HEK293 (cell line): ENCODE data around the gene NOS1AP.

ENCODE experiments used
- HIC1 ChIP-seq: fragments of 450-650 bp; formaldehyde crosslinking; IDR thresholded peaks from 2 replicates; pipeline ENCODE4 v1.5.1; 2016; ENCODE audit warnings: missing biosample characterization, missing genetic modification characterization
- KLF8 ChIP-seq: fragments of 450-650 bp; formaldehyde crosslinking; IDR thresholded peaks from 2 replicates; pipeline ENCODE4 v1.5.1; 2016; ENCODE audit warnings: missing biosample characterization, missing genetic modification characterization
- PRDM2 ChIP-seq: fragments of 450-650 bp; formaldehyde crosslinking; IDR thresholded peaks from 2 replicates; pipeline ENCODE4 v1.5.1; 2016; ENCODE audit warnings: missing biosample characterization, missing genetic modification characterization, borderline replicate concordance
- SP7 ChIP-seq: fragments of 450-650 bp; formaldehyde crosslinking; IDR thresholded peaks from 2 replicates; pipeline ENCODE4 v1.5.1; 2016; ENCODE audit warnings: missing biosample characterization, missing genetic modification characterization
- WT1 ChIP-seq: fragments of 450-650 bp; formaldehyde crosslinking; IDR thresholded peaks from 2 replicates; pipeline ENCODE4 v1.5.1; 2016; ENCODE audit warnings: missing biosample characterization, missing genetic modification characterization
- ZBTB20 ChIP-seq: fragments of 450-650 bp; formaldehyde crosslinking; IDR thresholded peaks from 2 replicates; pipeline ENCODE4 v1.5.1; 2016; ENCODE audit warnings: missing biosample characterization, missing genetic modification characterization
- ZFP69B ChIP-seq: fragments of 450-650 bp; formaldehyde crosslinking; IDR thresholded peaks from 2 replicates; pipeline ENCODE4 v1.5.1; 2016; ENCODE audit warnings: missing biosample characterization, missing genetic modification characterization
- ZNF140 ChIP-seq: fragments of 450-650 bp; formaldehyde crosslinking; IDR thresholded peaks from 2 replicates; pipeline ENCODE4 v1.5.1; 2016; ENCODE audit warnings: missing biosample characterization, missing genetic modification characterization
- ZNF148 ChIP-seq: fragments of 450-650 bp; formaldehyde crosslinking; IDR thresholded peaks from 2 replicates; pipeline ENCODE4 v1.5.0; 2017; ENCODE audit warnings: missing biosample characterization, missing genetic modification characterization, borderline replicate concordance
- ZNF202 ChIP-seq: fragments of 450-650 bp; formaldehyde crosslinking; IDR thresholded peaks from 2 replicates; pipeline ENCODE4 v1.5.1; 2016; ENCODE audit warnings: missing biosample characterization, missing genetic modification characterization, borderline replicate concordance
- ZNF26 ChIP-seq: fragments of 450-650 bp; formaldehyde crosslinking; IDR thresholded peaks from 2 replicates; pipeline ENCODE4 v1.5.1; 2016; ENCODE audit warnings: missing biosample characterization, missing genetic modification characterization
- ZNF433 ChIP-seq: fragments of 450-650 bp; formaldehyde crosslinking; IDR thresholded peaks from 2 replicates; pipeline ENCODE4 v1.5.1; 2016; ENCODE audit warnings: missing biosample characterization, missing genetic modification characterization, low read depth
- ZNF501 ChIP-seq: fragments of 450-650 bp; formaldehyde crosslinking; IDR thresholded peaks from 2 replicates; pipeline ENCODE4 v1.5.1; 2016; ENCODE audit warnings: missing biosample characterization, missing genetic modification characterization
- ZNF600 ChIP-seq: fragments of 450-650 bp; formaldehyde crosslinking; IDR thresholded peaks from 2 replicates; pipeline ENCODE4 v1.5.1; 2016; ENCODE audit warnings: missing biosample characterization, missing genetic modification characterization
- ZNF626 ChIP-seq: fragments of 450-650 bp; sonication (Bioruptor Pico); formaldehyde crosslinking; IDR thresholded peaks from 2 replicates; pipeline ENCODE4 v1.5.1; 2018; ENCODE audit warnings: missing biosample characterization, missing genetic modification characterization, inconsistent platforms
- ZNF776 ChIP-seq: fragments of 450-650 bp; formaldehyde crosslinking; IDR thresholded peaks from 2 replicates; pipeline ENCODE4 v1.5.0; 2017; ENCODE audit warnings: missing biosample characterization, missing genetic modification characterization, borderline replicate concordance
- ZSCAN23 ChIP-seq: fragments of 450-650 bp; formaldehyde crosslinking; IDR thresholded peaks from 2 replicates; pipeline ENCODE4 v1.5.1; 2016; ENCODE audit warnings: missing biosample characterization, missing genetic modification characterization
- ZSCAN30 ChIP-seq: fragments of 450-650 bp; IDR thresholded peaks from 2 replicates; pipeline ENCODE4 v1.5.1; 2018; ENCODE audit warnings: missing biosample characterization, mild to moderate bottlenecking, missing genetic modification characterization, moderate library complexity
- TF ChIP-seq, protein P1 (sequence below): fragments of 450-650 bp; formaldehyde crosslinking; IDR thresholded peaks from 2 replicates; pipeline ENCODE4 v1.5.1; 2017; ENCODE audit warnings: missing biosample characterization, missing genetic modification characterization
- TF ChIP-seq, protein P2 (sequence below): fragments of 450-650 bp; formaldehyde crosslinking; IDR thresholded peaks from 2 replicates; pipeline ENCODE4 v1.5.1; 2016; ENCODE audit warnings: missing biosample characterization, missing genetic modification characterization, borderline replicate concordance

NOS1AP gene

DNA sequence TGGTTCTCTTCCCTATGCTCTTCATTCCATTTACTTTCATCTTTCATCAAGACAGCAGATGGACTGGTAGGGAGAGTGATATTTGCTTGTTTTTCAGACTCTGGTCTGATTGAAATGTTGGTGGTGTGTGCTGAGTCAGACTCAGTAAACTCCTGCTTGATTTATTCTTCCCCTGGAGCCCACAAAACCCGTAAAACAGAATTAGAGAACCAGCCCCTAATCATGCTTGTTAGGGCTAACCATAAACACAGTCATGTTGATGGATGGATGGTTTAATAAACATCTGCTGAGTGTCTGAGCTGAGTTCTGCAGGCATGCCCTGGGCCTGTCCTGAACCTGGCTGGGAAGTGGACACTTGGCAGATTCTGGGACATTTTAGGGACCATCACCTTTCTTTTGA is 24.8 kb downstream of the NOS1AP start (continued):
- TF ChIP-seq, protein P1, sequence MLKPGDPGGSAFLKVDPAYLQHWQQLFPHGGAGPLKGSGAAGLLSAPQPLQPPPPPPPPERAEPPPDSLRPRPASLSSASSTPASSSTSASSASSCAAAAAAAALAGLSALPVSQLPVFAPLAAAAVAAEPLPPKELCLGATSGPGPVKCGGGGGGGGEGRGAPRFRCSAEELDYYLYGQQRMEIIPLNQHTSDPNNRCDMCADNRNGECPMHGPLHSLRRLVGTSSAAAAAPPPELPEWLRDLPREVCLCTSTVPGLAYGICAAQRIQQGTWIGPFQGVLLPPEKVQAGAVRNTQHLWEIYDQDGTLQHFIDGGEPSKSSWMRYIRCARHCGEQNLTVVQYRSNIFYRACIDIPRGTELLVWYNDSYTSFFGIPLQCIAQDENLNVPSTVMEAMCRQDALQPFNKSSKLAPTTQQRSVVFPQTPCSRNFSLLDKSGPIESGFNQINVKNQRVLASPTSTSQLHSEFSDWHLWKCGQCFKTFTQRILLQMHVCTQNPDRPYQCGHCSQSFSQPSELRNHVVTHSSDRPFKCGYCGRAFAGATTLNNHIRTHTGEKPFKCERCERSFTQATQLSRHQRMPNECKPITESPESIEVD = peak; percentile 99
- TF ChIP-seq, protein P2, sequence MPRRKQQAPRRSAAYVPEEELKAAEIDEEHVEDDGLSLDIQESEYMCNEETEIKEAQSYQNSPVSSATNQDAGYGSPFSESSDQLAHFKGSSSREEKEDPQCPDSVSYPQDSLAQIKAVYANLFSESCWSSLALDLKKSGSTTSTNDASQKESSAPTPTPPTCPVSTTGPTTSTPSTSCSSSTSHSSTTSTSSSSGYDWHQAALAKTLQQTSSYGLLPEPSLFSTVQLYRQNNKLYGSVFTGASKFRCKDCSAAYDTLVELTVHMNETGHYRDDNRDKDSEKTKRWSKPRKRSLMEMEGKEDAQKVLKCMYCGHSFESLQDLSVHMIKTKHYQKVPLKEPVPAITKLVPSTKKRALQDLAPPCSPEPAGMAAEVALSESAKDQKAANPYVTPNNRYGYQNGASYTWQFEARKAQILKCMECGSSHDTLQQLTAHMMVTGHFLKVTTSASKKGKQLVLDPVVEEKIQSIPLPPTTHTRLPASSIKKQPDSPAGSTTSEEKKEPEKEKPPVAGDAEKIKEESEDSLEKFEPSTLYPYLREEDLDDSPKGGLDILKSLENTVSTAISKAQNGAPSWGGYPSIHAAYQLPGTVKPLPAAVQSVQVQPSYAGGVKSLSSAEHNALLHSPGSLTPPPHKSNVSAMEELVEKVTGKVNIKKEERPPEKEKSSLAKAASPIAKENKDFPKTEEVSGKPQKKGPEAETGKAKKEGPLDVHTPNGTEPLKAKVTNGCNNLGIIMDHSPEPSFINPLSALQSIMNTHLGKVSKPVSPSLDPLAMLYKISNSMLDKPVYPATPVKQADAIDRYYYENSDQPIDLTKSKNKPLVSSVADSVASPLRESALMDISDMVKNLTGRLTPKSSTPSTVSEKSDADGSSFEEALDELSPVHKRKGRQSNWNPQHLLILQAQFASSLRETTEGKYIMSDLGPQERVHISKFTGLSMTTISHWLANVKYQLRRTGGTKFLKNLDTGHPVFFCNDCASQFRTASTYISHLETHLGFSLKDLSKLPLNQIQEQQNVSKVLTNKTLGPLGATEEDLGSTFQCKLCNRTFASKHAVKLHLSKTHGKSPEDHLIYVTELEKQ (tag by site-specific recombination) = peak; percentile 78; the same call in 1 of the 2 replicates
- TF ChIP-seq SP7 (tag by site-specific recombination) (peak; percentile 98), KLF8 (tag by site-specific recombination) (no peak), ZNF202 (tag by site-specific recombination) (no peak), ZNF600 (tag by site-specific recombination) (no peak), PRDM2 (tag by site-specific recombination) (no peak), ZNF626 (tag by site-specific recombination) (no peak), ZNF501 (tag by site-specific recombination) (no peak), ZSCAN30 (tag by site-specific recombination) (peak; percentile 93), ZNF148 (tag by site-specific recombination) (no peak), ZFP69B (tag by site-specific recombination) (no peak), ZNF26 (tag by site-specific recombination) (no peak), ZNF776 (no peak), ZBTB20 (no peak), ZNF433 (no peak), ZSCAN23 (tag by site-specific recombination) (no peak), ZNF140 (tag by site-specific recombination) (no peak), WT1 (tag by site-specific recombination) (peak; percentile 65), HIC1 (tag by site-specific recombination) (no peak)
